ENCODE measurements around the gene TARM1. TPM values are rescaled to one million over a fixed set of nuclear protein-coding genes. Genes with fewer than 3 reads are reported as not detected.

TARM1 gene
- total and polyA plus RNA-seq, 2 of the 8 experiments (the other 6 are each of a cell fraction or from before 2014, with no cell fraction given) = not detected

DNA sequence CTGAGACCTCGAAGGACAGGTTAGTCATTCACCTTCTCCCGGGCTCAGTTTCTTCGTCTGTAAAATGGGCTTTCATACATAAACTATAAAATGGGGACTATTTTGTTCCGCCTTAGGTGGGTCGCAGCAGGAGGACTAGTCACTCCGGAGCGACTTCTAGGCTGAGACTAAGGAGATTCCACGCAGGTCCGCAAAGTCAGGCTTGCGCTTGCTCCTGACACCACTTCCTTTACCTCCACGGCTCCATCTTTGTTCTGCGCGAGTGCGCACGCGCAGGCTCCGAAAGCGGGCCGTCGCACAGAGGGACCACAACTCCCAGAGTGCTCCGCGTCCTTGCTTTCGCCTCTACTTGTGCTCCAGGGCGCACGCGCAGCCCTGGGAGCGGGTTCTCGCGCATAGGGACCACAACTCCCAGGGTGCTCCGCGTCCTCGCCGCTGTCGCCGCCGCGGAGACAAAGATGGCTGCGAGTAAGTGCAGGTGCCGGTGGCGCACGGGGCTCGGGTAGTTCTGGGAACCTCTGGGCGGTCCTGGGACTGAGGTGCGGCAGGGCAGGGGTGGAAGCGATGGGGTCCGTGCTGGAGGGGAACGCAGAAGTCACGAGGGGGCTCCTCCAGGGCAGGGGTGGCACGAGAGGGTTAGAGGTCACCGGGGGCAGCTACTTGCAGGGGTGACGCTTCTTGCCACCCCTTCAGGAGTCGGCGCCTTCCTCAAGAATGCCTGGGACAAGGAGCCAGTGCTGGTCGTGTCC is 21.4 kb upstream of the TARM1 start, which contains the start of gene NDUFA3 (continued):
- TF ChIP-seq EGR1 (IDR thresholded peaks at IDR 0.05; ENCODE audit: borderline replicate concordance, low read depth, low read length) = no peak
- peak; percentile 99 for TF ChIP-seq NRF1 (IDR thresholded peaks at IDR 0.05; ENCODE audit: low read depth, low read length)
- peak; percentile 93 for TF ChIP-seq KDM5A (IDR thresholded peaks at IDR 0.05; ENCODE audit: low read length)
- no peak for TF ChIP-seq BRCA1 (IDR thresholded peaks at IDR 0.05; ENCODE audit: low read depth, low read length)
- peak in 1 of 2 experiments; percentile 99; a peak in 3 of 4 replicates for TF ChIP-seq HDAC2 (IDR thresholded peaks at IDR 0.05; ENCODE audit: borderline replicate concordance in 1 of 2, low read depth in 2 of 2, low read length in 2 of 2)
- TF ChIP-seq TEAD4 (IDR thresholded peaks at IDR 0.05; ENCODE audit: low read depth, low read length) = no peak
- no peak for TF ChIP-seq NANOG (IDR thresholded peaks at IDR 0.05; ENCODE audit: insufficient read depth, low read depth, low read length, poor library complexity, severe bottlenecking)
- TF ChIP-seq CBX8 (IDR thresholded peaks at IDR 0.05; ENCODE audit: borderline replicate concordance, low read depth, low read length) = no peak
- TF ChIP-seq CHD1 (IDR thresholded peaks at IDR 0.05; ENCODE audit: low read depth, low read length) = no peak
- no peak for TF ChIP-seq GABPA (IDR thresholded peaks at IDR 0.05; ENCODE audit: borderline replicate concordance, insufficient read depth, low read length)
- TF ChIP-seq, protein P1, sequence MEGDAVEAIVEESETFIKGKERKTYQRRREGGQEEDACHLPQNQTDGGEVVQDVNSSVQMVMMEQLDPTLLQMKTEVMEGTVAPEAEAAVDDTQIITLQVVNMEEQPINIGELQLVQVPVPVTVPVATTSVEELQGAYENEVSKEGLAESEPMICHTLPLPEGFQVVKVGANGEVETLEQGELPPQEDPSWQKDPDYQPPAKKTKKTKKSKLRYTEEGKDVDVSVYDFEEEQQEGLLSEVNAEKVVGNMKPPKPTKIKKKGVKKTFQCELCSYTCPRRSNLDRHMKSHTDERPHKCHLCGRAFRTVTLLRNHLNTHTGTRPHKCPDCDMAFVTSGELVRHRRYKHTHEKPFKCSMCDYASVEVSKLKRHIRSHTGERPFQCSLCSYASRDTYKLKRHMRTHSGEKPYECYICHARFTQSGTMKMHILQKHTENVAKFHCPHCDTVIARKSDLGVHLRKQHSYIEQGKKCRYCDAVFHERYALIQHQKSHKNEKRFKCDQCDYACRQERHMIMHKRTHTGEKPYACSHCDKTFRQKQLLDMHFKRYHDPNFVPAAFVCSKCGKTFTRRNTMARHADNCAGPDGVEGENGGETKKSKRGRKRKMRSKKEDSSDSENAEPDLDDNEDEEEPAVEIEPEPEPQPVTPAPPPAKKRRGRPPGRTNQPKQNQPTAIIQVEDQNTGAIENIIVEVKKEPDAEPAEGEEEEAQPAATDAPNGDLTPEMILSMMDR (IDR thresholded peaks at IDR 0.05; ENCODE audit: control extremely low read depth in 1 of 3, insufficient read depth in 1 of 3, low read depth in 1 of 3, low read length in 3 of 3) = no peak
- TF ChIP-seq KDM1A (IDR thresholded peaks at IDR 0.05; ENCODE audit: borderline replicate concordance, low read length) = peak; percentile 100
- peak; percentile 62 for TF ChIP-seq TBP (IDR thresholded peaks at IDR 0.05; ENCODE audit: low read depth, low read length)
- TF ChIP-seq RNF2 (IDR thresholded peaks at IDR 0.05; ENCODE audit: borderline replicate concordance, low read depth, low read length, missing control alignments, poor library complexity, severe bottlenecking) = no peak
- no peak for TF ChIP-seq SIRT6 (IDR thresholded peaks at IDR 0.05; ENCODE audit: low read length)
- TF ChIP-seq, protein P2, sequence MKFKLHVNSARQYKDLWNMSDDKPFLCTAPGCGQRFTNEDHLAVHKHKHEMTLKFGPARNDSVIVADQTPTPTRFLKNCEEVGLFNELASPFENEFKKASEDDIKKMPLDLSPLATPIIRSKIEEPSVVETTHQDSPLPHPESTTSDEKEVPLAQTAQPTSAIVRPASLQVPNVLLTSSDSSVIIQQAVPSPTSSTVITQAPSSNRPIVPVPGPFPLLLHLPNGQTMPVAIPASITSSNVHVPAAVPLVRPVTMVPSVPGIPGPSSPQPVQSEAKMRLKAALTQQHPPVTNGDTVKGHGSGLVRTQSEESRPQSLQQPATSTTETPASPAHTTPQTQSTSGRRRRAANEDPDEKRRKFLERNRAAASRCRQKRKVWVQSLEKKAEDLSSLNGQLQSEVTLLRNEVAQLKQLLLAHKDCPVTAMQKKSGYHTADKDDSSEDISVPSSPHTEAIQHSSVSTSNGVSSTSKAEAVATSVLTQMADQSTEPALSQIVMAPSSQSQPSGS (IDR thresholded peaks at IDR 0.05; ENCODE audit: low read length) = no peak
- peak in 1 of 2 experiments; percentile 85; a peak in 2 of 3 replicates for TF ChIP-seq POLR2A (IDR thresholded peaks at IDR 0.05; ENCODE audit: control extremely low read depth in 1 of 2, low read depth in 2 of 2, low read length in 2 of 2)
- TF ChIP-seq, protein P3, sequence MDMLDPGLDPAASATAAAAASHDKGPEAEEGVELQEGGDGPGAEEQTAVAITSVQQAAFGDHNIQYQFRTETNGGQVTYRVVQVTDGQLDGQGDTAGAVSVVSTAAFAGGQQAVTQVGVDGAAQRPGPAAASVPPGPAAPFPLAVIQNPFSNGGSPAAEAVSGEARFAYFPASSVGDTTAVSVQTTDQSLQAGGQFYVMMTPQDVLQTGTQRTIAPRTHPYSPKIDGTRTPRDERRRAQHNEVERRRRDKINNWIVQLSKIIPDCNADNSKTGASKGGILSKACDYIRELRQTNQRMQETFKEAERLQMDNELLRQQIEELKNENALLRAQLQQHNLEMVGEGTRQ (IDR thresholded peaks at IDR 0.05; ENCODE audit: low read length) = no peak
